Thyroid gland (tissue), 4 donors: Measurements from ENCODE around the gene SNRNP25. TPM values are rescaled to one million over a fixed set of nuclear protein-coding genes. Genes with fewer than 3 reads are reported as not detected.
"Not testable (repeated sequence)": the region's sequence is repeated elsewhere in the genome, so short reads cannot be mapped to it uniquely, and the experiment has no call there.

ENCODE experiments used
- DNase-seq, 2 donors: peaks; one replicate each; pipeline ENCODE4 v3.0.0-alpha.2; 2019
- H3K27ac ChIP-seq, 3 donors: fragments of 200-600 bp; sonication (generic); 1 replicate in 2 of 3; 2 replicates in 1 of 3; pipeline ENCODE4 v1.5.1; 2016 to 2019; ENCODE audit warnings: mild to moderate bottlenecking in 1 of 3, moderate library complexity in 1 of 3
- H3K27me3 ChIP-seq: fragments of 200-600 bp; sonication (generic); one replicate; pipeline ENCODE4 v1.5.1; 2019
- H3K36me3 ChIP-seq, 2 donors: fragments of 200-600 bp; sonication (generic); one replicate each; pipeline ENCODE4 v1.5.1; 2016 to 2019
- H3K4me1 ChIP-seq, 2 donors: fragments of 200-600 bp; sonication (generic); one replicate each; pipeline ENCODE4 v1.5.1; 2017 to 2019
- H3K4me3 ChIP-seq, 3 donors: fragments of 200-600 bp; sonication (generic); replicated peaks in 1 of 3; 1 replicate in 2 of 3; 2 replicates in 1 of 3; pipeline ENCODE4 v1.5.1; 2016; ENCODE audit warnings: mild to moderate bottlenecking in 1 of 3
- H3K9me3 ChIP-seq: fragments of 200-600 bp; sonication (generic); one replicate; pipeline ENCODE4 v1.5.1; 2017
- CTCF ChIP-seq, 6 experiments: fragments of 200-600 bp in 3 of 6; fragments of 450-650 bp in 3 of 6; sonication (generic) in 3 of 6; IDR thresholded peaks; one replicate each; pipeline ENCODE4 v1.5.1; 2016 to 2019; ENCODE audit warnings: antibody characterized with exemption in 6 of 6, mild to moderate bottlenecking in 2 of 6, inconsistent platforms in 1 of 6, moderate library complexity in 1 of 6
- POLR2A ChIP-seq, 2 donors: fragments of 450-650 bp; IDR thresholded peaks; one replicate each; pipeline ENCODE4 v1.6.1; 2017; ENCODE audit warnings: antibody characterized with exemption in 2 of 2, mild to moderate bottlenecking in 2 of 2, moderate library complexity in 1 of 2
- WGBS, 2 donors: methylation state at CpG; one replicate each; pipeline ENCODE4 v1.1.5; 2017; 5-methylcytosine and 5-hydroxymethylcytosine counted together
- intact Hi-C: fragments of 100-400 bp; cut with DNase I; formaldehyde crosslinking; loops from one replicate; pipeline ENCODE4 v1.15.1; 2023
- total RNA-seq, 4 donors: library from RNA; depleted of rRNA; stranded (reverse); fragments of >200 nt; gene quantifications; one replicate each; pipeline ENCODE4 v1.2.3, GENCODE V29; 2016

Gene SNRNP25
- total RNA-seq, 4 donors from 2014 or later = 16.1 to 53.6 (median 34.8) TPM

GRCh38 chr16:36336-36984, 17.2 kb upstream of the SNRNP25 start:
- H3K4me3 ChIP-seq = no peak overlapping the region
- WGBS, 2 donors = 90 to 99% methylated on average over 12 of the region's 15 CpGs
- no peak overlapping the region for H3K27ac ChIP-seq
- H3K9me3 ChIP-seq = no peaks in the 10 kb centered on the region
- TF ChIP-seq POLR2A (IDR thresholded peaks at IDR 0.05) (no peak), CTCF (IDR thresholded peaks at IDR 0.05) (no peak)
- intact Hi-C loops = no loop called here
- DNase-seq = no peak
- no peaks in the 10 kb centered on the region for H3K36me3 ChIP-seq
- no peaks in the 10 kb centered on the region for H3K4me1 ChIP-seq
- no peaks in the 10 kb centered on the region for H3K27me3 ChIP-seq

- no peaks in the 10 kb centered on the region for H3K27me3 ChIP-seq
- no peak for DNase-seq
- intact Hi-C loops = no loop called here
- no peaks in the 10 kb centered on the region for H3K4me1 ChIP-seq
- H3K9me3 ChIP-seq = no peaks in the 10 kb centered on the region
- WGBS, 2 donors = 96 to 98% methylated on average over 5 of the region's 5 CpGs
- H3K4me3 ChIP-seq = no peak overlapping the region
- TF ChIP-seq CTCF (IDR thresholded peaks at IDR 0.05) = no peak
- TF ChIP-seq POLR2A (IDR thresholded peaks at IDR 0.05) = no peak
- H3K27ac ChIP-seq = no peak overlapping the region
- H3K36me3 ChIP-seq = no peaks in the 10 kb centered on the region
These were observed 16.1 kb upstream of the SNRNP25 start for GRCh38 chr16:37511-37910.

GRCh38 chr16:38206-38605, 15.4 kb upstream of the SNRNP25 start:
- H3K27ac ChIP-seq, H3K36me3 ChIP-seq, H3K27me3 ChIP-seq, intact Hi-C loops, H3K9me3 ChIP-seq, H3K4me3 ChIP-seq, H3K4me1 ChIP-seq, DNase-seq: not testable (repeated sequence)
- 65 to 94% methylated on average over 7 to 11 of the region's 11 CpGs for WGBS, 2 donors

GRCh38 chr16:38941-39892, 14.4 kb upstream of the SNRNP25 start:
- H3K27me3 ChIP-seq = no peaks in the 10 kb centered on the region
- no peaks in the 10 kb centered on the region for H3K9me3 ChIP-seq
- no peak overlapping the region for H3K27ac ChIP-seq
- WGBS, 2 donors = 86 to 95% methylated on average over 9 to 12 of the region's 13 CpGs
- no peak for DNase-seq
- H3K36me3 ChIP-seq = no peaks in the 10 kb centered on the region
- no peaks in the 10 kb centered on the region for H3K4me1 ChIP-seq
- intact Hi-C loops = no loop called here
- TF ChIP-seq CTCF (IDR thresholded peaks at IDR 0.05) (no peak), POLR2A (IDR thresholded peaks at IDR 0.05) (no peak)
- no peak overlapping the region for H3K4me3 ChIP-seq

GRCh38 chr16:41439-42068, 12.1 kb upstream of the SNRNP25 start:
- WGBS, 2 donors = 91 to 94% methylated on average over 14 to 22 of the region's 22 CpGs
- Histone ChIP-seq H3K36me3 (peaks cover 0 to 6% of the 10 kb centered on the region in 2 donors), H3K27me3 (no peaks in the 10 kb centered on the region), H3K9me3 (no peaks in the 10 kb centered on the region), H3K27ac (no peak overlapping the region), H3K4me3 (no peak overlapping the region), H3K4me1 (no peaks in the 10 kb centered on the region)
- intact Hi-C loops = no loop called here
- TF ChIP-seq CTCF (IDR thresholded peaks at IDR 0.05) = no peak
- no peak for TF ChIP-seq POLR2A (IDR thresholded peaks at IDR 0.05)
- no peak for DNase-seq
